Testis (tissue), 2 donors: ENCODE measurements around the gene PPP1R14C.
"Not testable (repeated sequence)": the region's sequence is repeated elsewhere in the genome, so short reads cannot be mapped to it uniquely, and the experiment has no call there.

Experiments used
- POLR2A ChIP-seq: fragments of 450-650 bp; IDR thresholded peaks from one replicate; pipeline ENCODE4 v1.6.1; 2017; ENCODE audit warnings: antibody characterized with exemption, mild to moderate bottlenecking, moderate library complexity
- TF ChIP-seq, protein P1 (sequence below), 3 experiments: fragments of 450-650 bp in 2 of 3; fragments of 200-600 bp in 1 of 3; sonication (generic) in 1 of 3; IDR thresholded peaks; one replicate each; pipeline ENCODE4 v1.5.1; 2016 to 2019; ENCODE audit warnings: antibody characterized with exemption in 3 of 3, mild to moderate bottlenecking in 2 of 3, moderate library complexity in 1 of 3

DNA sequence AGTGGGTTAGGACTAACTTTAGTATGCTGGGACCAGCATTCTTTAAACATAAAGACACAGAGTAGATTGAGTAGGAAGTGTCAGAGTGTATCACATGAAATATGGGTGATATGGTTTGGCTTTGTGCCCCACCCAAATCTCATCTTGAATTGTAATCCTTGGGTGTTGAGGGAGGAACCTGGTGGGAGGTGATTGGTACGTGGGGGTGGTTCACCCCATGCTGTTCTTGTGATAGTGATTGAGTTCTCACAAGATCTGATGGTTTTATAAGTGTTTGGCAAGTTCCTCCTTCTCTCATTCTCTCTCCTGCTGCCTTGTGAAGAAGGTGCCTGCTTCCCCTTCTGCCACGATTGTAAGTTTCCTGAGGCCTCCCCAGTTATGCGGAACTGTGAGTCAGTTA is 5.1 kb upstream of the PPP1R14C start:
- TF ChIP-seq, protein P1, sequence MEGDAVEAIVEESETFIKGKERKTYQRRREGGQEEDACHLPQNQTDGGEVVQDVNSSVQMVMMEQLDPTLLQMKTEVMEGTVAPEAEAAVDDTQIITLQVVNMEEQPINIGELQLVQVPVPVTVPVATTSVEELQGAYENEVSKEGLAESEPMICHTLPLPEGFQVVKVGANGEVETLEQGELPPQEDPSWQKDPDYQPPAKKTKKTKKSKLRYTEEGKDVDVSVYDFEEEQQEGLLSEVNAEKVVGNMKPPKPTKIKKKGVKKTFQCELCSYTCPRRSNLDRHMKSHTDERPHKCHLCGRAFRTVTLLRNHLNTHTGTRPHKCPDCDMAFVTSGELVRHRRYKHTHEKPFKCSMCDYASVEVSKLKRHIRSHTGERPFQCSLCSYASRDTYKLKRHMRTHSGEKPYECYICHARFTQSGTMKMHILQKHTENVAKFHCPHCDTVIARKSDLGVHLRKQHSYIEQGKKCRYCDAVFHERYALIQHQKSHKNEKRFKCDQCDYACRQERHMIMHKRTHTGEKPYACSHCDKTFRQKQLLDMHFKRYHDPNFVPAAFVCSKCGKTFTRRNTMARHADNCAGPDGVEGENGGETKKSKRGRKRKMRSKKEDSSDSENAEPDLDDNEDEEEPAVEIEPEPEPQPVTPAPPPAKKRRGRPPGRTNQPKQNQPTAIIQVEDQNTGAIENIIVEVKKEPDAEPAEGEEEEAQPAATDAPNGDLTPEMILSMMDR (IDR thresholded peaks at IDR 0.05) = not testable (repeated sequence)
- not testable (repeated sequence) for TF ChIP-seq POLR2A
